Gastrocnemius medialis (tissue), 4 donors: ENCODE data around the gene LTO1. TPM values are rescaled to one million over a fixed set of nuclear protein-coding genes. Genes with fewer than 3 reads are reported as not detected.

Experiments used
- ATAC-seq, 2 donors: fragments of 150-250 bp; one replicate each; pipeline ENCODE4 v1.9.1; 2016
- DNase-seq, 2 donors: peaks; one replicate each; pipeline ENCODE4 v3.0.0-alpha.2; 2019
- H3K27ac ChIP-seq, 4 donors: fragments of 200-600 bp; sonication (generic); 1 replicate in 1 of 4; 2 replicates in 3 of 4; pipeline ENCODE4 v1.5.1; 2016 to 2018; ENCODE audit warnings: mild to moderate bottlenecking in 2 of 4, moderate library complexity in 1 of 4
- H3K27me3 ChIP-seq, 3 donors: fragments of 200-600 bp; sonication (generic) in 2 of 3; 1 replicate in 1 of 3; 2 replicates in 2 of 3; pipeline versions ENCODE4 v1.5.1 to v1.6.0; 2016 to 2019; ENCODE audit warnings: mild to moderate bottlenecking in 1 of 3, moderate library complexity in 1 of 3
- H3K36me3 ChIP-seq, 2 donors: fragments of 200-600 bp; sonication (generic) in 1 of 2; one replicate each; pipeline ENCODE4 v1.5.1; 2017 to 2018
- H3K4me1 ChIP-seq, 2 donors: fragments of 200-600 bp; sonication (generic) in 1 of 2; one replicate each; pipeline ENCODE4 v1.5.1; 2016 to 2017; ENCODE audit warnings: mild to moderate bottlenecking in 2 of 2
- H3K4me3 ChIP-seq, 4 donors: fragments of 200-600 bp; sonication (generic) in 3 of 4; 1 replicate in 1 of 4; 2 replicates in 3 of 4; pipeline ENCODE4 v1.5.1; 2016 to 2019; ENCODE audit warnings: mild to moderate bottlenecking in 2 of 4
- H3K9me3 ChIP-seq, 3 donors: fragments of 200-600 bp; sonication (generic) in 2 of 3; 1 replicate in 1 of 3; 2 replicates in 2 of 3; pipeline ENCODE4 v1.5.1; 2016 to 2019
- CTCF ChIP-seq, 5 experiments: fragments of 450-650 bp in 3 of 5; fragments of 200-600 bp in 2 of 5; sonication (generic) in 2 of 5; IDR thresholded peaks in 4 of 5; conservative IDR thresholded peaks in 1 of 5; 1 replicate in 4 of 5; 2 replicates in 1 of 5; pipeline ENCODE4 v1.5.1; 2016 to 2019; ENCODE audit warnings: antibody characterized with exemption in 5 of 5, mild to moderate bottlenecking in 3 of 5, moderate library complexity in 3 of 5
- POLR2A ChIP-seq, 2 donors: fragments of 450-650 bp; IDR thresholded peaks; one replicate each; pipeline ENCODE4 v1.6.1; 2017; ENCODE audit warnings: antibody characterized with exemption in 2 of 2, mild to moderate bottlenecking in 2 of 2, moderate library complexity in 2 of 2
- in situ Hi-C, 4 donors: fragments of 200-750 bp; cut with MboI; loops; one replicate each; pipeline versions ENCODE4 v1.15.0 to v1.8.0; 2017; ENCODE audit warnings: low sequenced_read_pairs in 4 of 4
- intact Hi-C: fragments of 100-400 bp; cut with DNase I; formaldehyde crosslinking; loops from one replicate; pipeline ENCODE4 v1.15.1; 2023; ENCODE audit warnings: low total_unique reads
- total RNA-seq, 4 donors: library from RNA; depleted of rRNA; stranded (reverse); fragments of >200 nt; gene quantifications; one replicate each; pipeline versions ENCODE4 v1.1.0 to v1.2.3, GENCODE V29; 2016

The LTO1 gene
- total RNA-seq, 4 donors from 2014 or later = 9.5 to 18.2 (median 13.3) TPM

GRCh38 chr11:69705351-69705811, 30.2 kb upstream of the LTO1 start:
- ATAC-seq (no peak), DNase-seq (no peak)
- Histone ChIP-seq H3K36me3 (no peaks in the 10 kb centered on the region), H3K4me3 (no peak overlapping the region), H3K9me3 (no peaks in the 10 kb centered on the region), H3K27me3 (peaks cover 59 to 65% (median 60%) of the 10 kb centered on the region in 3 donors), H3K4me1 (no peaks in the 10 kb centered on the region), H3K27ac (no peak overlapping the region)
- in situ Hi-C loops = no loop called here
- no peak for TF ChIP-seq POLR2A (IDR thresholded peaks at IDR 0.05)
- intact Hi-C loops = no loop called here

GRCh38 chr11:69704508-69705253, 29.5 kb upstream of the LTO1 start:
- H3K9me3 ChIP-seq = no peaks in the 10 kb centered on the region
- H3K27ac ChIP-seq = no peak overlapping the region
- DNase-seq (no peak), ATAC-seq (no peak)
- TF ChIP-seq POLR2A (IDR thresholded peaks at IDR 0.05) = no peak
- TF ChIP-seq CTCF (IDR thresholded peaks at IDR 0.05 in 4 of 5, conservative IDR thresholded peaks at IDR 0.05 in 1 of 5) = peak in 1 of 5 experiments; percentile 17
- in situ Hi-C loops = no loop called here
- intact Hi-C loops = loop anchor here (5.0 kb wide), 1 partner anchor 183 kb away; no protein-coding TSS in a partner anchor
- H3K27me3 ChIP-seq = peaks cover 60 to 62% (median 62%) of the 10 kb centered on the region in 3 donors
- H3K4me1 ChIP-seq = no peaks in the 10 kb centered on the region
- H3K36me3 ChIP-seq = no peaks in the 10 kb centered on the region
- no peak overlapping the region for H3K4me3 ChIP-seq

- ATAC-seq (no peak), DNase-seq (no peak)
- Histone ChIP-seq H3K27me3 (peaks cover 60 to 70% (median 64%) of the 10 kb centered on the region in 3 donors), H3K36me3 (no peaks in the 10 kb centered on the region), H3K9me3 (no peaks in the 10 kb centered on the region), H3K27ac (no peak within 1 kb of the TSS), H3K4me1 (no peaks in the 10 kb centered on the region), H3K4me3 (no peak within 1 kb of the TSS)
- in situ Hi-C loops (no loop called here), intact Hi-C loops (loop anchor here (5.0 kb wide), 1 partner anchor 183 kb away; no protein-coding TSS in a partner anchor)
- no peak for TF ChIP-seq POLR2A (IDR thresholded peaks at IDR 0.05)
- no peak for TF ChIP-seq CTCF (IDR thresholded peaks at IDR 0.05 in 4 of 5, conservative IDR thresholded peaks at IDR 0.05 in 1 of 5)
Observed at GRCh38 chr11:69703768-69704507, 28.8 kb upstream of the LTO1 start, which contains the start of gene FGF19. Gene FGF19, minus strand, starts transcription at chr11:69704022. Its CDS starts 146 bp downstream, at chr11:69703876.

GRCh38 chr11:69703453-69703767, 28.3 kb upstream of the LTO1 start:
- Histone ChIP-seq H3K4me3 (no peak overlapping the region), H3K27ac (no peak overlapping the region), H3K27me3 (peaks cover 62 to 70% (median 67%) of the 10 kb centered on the region in 3 donors), H3K36me3 (no peaks in the 10 kb centered on the region), H3K9me3 (no peaks in the 10 kb centered on the region), H3K4me1 (no peaks in the 10 kb centered on the region)
- intact Hi-C loops = loop anchor here (5.0 kb wide), 1 partner anchor 184 kb away; no protein-coding TSS in a partner anchor
- TF ChIP-seq CTCF (IDR thresholded peaks at IDR 0.05 in 4 of 5, conservative IDR thresholded peaks at IDR 0.05 in 1 of 5) (no peak), POLR2A (IDR thresholded peaks at IDR 0.05) (no peak)
- in situ Hi-C loops = no loop called here
- ATAC-seq (no peak), DNase-seq (no peak)
